ENCODE measurements around the gene PRKCH.

PRKCH gene

GRCh38 chr14:61581340-61581739 is 260.0 kb downstream of the PRKCH start:
- ChIA-PET CTCF (no interaction called here), POLR2A (no interaction called here)
- peaks cover 23% of the 10 kb centered on the region for H3K4me1 ChIP-seq (ENCODE audit: control insufficient read depth, insufficient read depth, low read length)

GRCh38 chr14:61581955-61582615 is 260.7 kb downstream of the PRKCH start:
- no peak for TF ChIP-seq ZNF211 (tag by site-specific recombination; IDR thresholded peaks at IDR 0.05; ENCODE audit: low read depth)
- TF ChIP-seq RBAK (tag by site-specific recombination; IDR thresholded peaks at IDR 0.05) = no peak
- no peak for TF ChIP-seq ZNF660 (tag by site-specific recombination; IDR thresholded peaks at IDR 0.05)
- TF ChIP-seq ZNF701 (tag by site-specific recombination; IDR thresholded peaks at IDR 0.05) = no peak
- no peak for TF ChIP-seq ZNF777 (tag by site-specific recombination; IDR thresholded peaks at IDR 0.05; ENCODE audit: borderline replicate concordance)
- TF ChIP-seq YY2 (tag by site-specific recombination; IDR thresholded peaks at IDR 0.05) = no peak
- TF ChIP-seq TRIM28 (IDR thresholded peaks at IDR 0.05; ENCODE audit: borderline replicate concordance, low read length) = no peak
- no peak for TF ChIP-seq ZEB2 (tag by site-specific recombination; IDR thresholded peaks at IDR 0.05)
- H3K4me1 ChIP-seq (ENCODE audit: control insufficient read depth, insufficient read depth, low read length) = peaks cover 27% of the 10 kb centered on the region
- ChIA-PET CTCF (no interaction called here), POLR2A (interaction anchor here (0.6 kb wide), 1 partner anchor 70 kb away, joined by 6 read pairs; no protein-coding TSS in a partner anchor)
- H3K4me3 ChIP-seq (ENCODE audit: low read depth, low read length) = no peak overlapping the region
- no peaks in the 10 kb centered on the region for H3K9me3 ChIP-seq (ENCODE audit: control insufficient read depth, insufficient read depth, low read depth, low read length)
- H3K27ac ChIP-seq (ENCODE audit: extremely low read depth, low read depth, low read length) = no peak overlapping the region
- H3K36me3 ChIP-seq (ENCODE audit: control insufficient read depth in 2 of 2, insufficient read depth in 1 of 2, low read length in 2 of 2) = no peaks in the 10 kb centered on the region

More at GRCh38 chr14:61581340-61581739, 260.0 kb downstream of the PRKCH start:
- no peak overlapping the region for H3K4me3 ChIP-seq (ENCODE audit: low read depth, low read length)
- H3K9me3 ChIP-seq (ENCODE audit: control insufficient read depth, insufficient read depth, low read depth, low read length) = no peaks in the 10 kb centered on the region
- no peak for TF ChIP-seq KLF9 (tag by site-specific recombination; IDR thresholded peaks at IDR 0.05; ENCODE audit: low read depth)
- no peak for TF ChIP-seq ZNF626 (tag by site-specific recombination; IDR thresholded peaks at IDR 0.05)
- TF ChIP-seq ZNF404 (tag by site-specific recombination; IDR thresholded peaks at IDR 0.05) = no peak
- no peak for TF ChIP-seq ATF2 (tag by site-specific recombination; IDR thresholded peaks at IDR 0.05; ENCODE audit: low read depth)
- no peak for TF ChIP-seq ZNF248 (tag by site-specific recombination; IDR thresholded peaks at IDR 0.05)
- no peak for TF ChIP-seq ZNF561 (tag by site-specific recombination; IDR thresholded peaks at IDR 0.05; ENCODE audit: borderline replicate concordance)
- no peak for TF ChIP-seq ZNF830 (tag by site-specific recombination; IDR thresholded peaks at IDR 0.05; ENCODE audit: low read depth)
- no peak for TF ChIP-seq ZNF175 (tag by site-specific recombination; IDR thresholded peaks at IDR 0.05)
- H3K27ac ChIP-seq (ENCODE audit: extremely low read depth, low read depth, low read length) = no peak overlapping the region
- H3K36me3 ChIP-seq (ENCODE audit: control insufficient read depth in 2 of 2, insufficient read depth in 1 of 2, low read length in 2 of 2) = no peaks in the 10 kb centered on the region

- ChIA-PET POLR2A (no interaction called here), CTCF (interaction anchor here (1.2 kb wide), 1 partner anchor 16 kb away, joined by 3 read pairs; no protein-coding TSS in a partner anchor)
- H3K36me3 ChIP-seq (ENCODE audit: control insufficient read depth in 2 of 2, insufficient read depth in 1 of 2, low read length in 2 of 2) = no peaks in the 10 kb centered on the region
- H3K4me1 ChIP-seq (ENCODE audit: control insufficient read depth, insufficient read depth, low read length) = peaks cover 26% of the 10 kb centered on the region
- H3K9me3 ChIP-seq (ENCODE audit: control insufficient read depth, insufficient read depth, low read depth, low read length) = no peaks in the 10 kb centered on the region
- TF ChIP-seq ZNF280C (tag by site-specific recombination; IDR thresholded peaks at IDR 0.05) = no peak
- no peak for TF ChIP-seq ZFP3 (tag by site-specific recombination; IDR thresholded peaks at IDR 0.05; ENCODE audit: low read depth)
- no peak for TF ChIP-seq ZBTB17 (tag by site-specific recombination; IDR thresholded peaks at IDR 0.05)
- no peak for TF ChIP-seq REST (tag by site-specific recombination; IDR thresholded peaks at IDR 0.05)
- TF ChIP-seq ZNF211 (tag by site-specific recombination; IDR thresholded peaks at IDR 0.05; ENCODE audit: low read depth) = no peak
- no peak for TF ChIP-seq ZNF529 (tag by site-specific recombination; IDR thresholded peaks at IDR 0.05; ENCODE audit: insufficient replicate concordance)
- no peak for TF ChIP-seq ZBTB6 (tag by site-specific recombination; IDR thresholded peaks at IDR 0.05)
- no peak overlapping the region for H3K27ac ChIP-seq (ENCODE audit: extremely low read depth, low read depth, low read length)
- H3K4me3 ChIP-seq (ENCODE audit: low read depth, low read length) = no peak overlapping the region
These were observed 261.4 kb downstream of the PRKCH start for GRCh38 chr14:61582815-61583214.
